IPS-20b (cell line): Measurements from ENCODE around the gene CCDC141.
"Not testable (repeated sequence)": the region's sequence is repeated elsewhere in the genome, so short reads cannot be mapped to it uniquely, and the experiment has no call there.

Experiments
- H3K27ac ChIP-seq: one replicate; pipeline ENCODE4 v1.5.1; 2013; ENCODE audit warnings: low read length
- H3K27me3 ChIP-seq: 2 replicates; pipeline ENCODE4 v1.6.1; 2013; ENCODE audit warnings: mild to moderate bottlenecking, low read length, inconsistent platforms; ENCODE audit not compliant: insufficient read depth
- H3K36me3 ChIP-seq: 2 replicates; pipeline ENCODE4 v1.6.1; 2013; ENCODE audit warnings: low read depth, mild to moderate bottlenecking, inconsistent platforms, low read length, moderate library complexity; ENCODE audit not compliant: insufficient read depth
- H3K4me1 ChIP-seq: 2 replicates; pipeline ENCODE4 v1.6.1; 2013; ENCODE audit warnings: mild to moderate bottlenecking, control low read depth, inconsistent platforms, low read length, moderate library complexity; ENCODE audit not compliant: insufficient read depth
- H3K4me3 ChIP-seq: 2 replicates; pipeline ENCODE4 v1.5.1; 2013; ENCODE audit warnings: mild to moderate bottlenecking, low read length, inconsistent platforms
- H3K9ac ChIP-seq: 2 replicates; pipeline ENCODE4 v1.6.1; 2013; ENCODE audit warnings: low read depth, mild to moderate bottlenecking, inconsistent platforms, low read length, moderate library complexity
- H3K9me3 ChIP-seq: 2 replicates; pipeline ENCODE4 v1.6.1; 2013; ENCODE audit warnings: mild to moderate bottlenecking, low read depth, low read length, inconsistent platforms; ENCODE audit not compliant: insufficient read depth

CCDC141 gene

DNA sequence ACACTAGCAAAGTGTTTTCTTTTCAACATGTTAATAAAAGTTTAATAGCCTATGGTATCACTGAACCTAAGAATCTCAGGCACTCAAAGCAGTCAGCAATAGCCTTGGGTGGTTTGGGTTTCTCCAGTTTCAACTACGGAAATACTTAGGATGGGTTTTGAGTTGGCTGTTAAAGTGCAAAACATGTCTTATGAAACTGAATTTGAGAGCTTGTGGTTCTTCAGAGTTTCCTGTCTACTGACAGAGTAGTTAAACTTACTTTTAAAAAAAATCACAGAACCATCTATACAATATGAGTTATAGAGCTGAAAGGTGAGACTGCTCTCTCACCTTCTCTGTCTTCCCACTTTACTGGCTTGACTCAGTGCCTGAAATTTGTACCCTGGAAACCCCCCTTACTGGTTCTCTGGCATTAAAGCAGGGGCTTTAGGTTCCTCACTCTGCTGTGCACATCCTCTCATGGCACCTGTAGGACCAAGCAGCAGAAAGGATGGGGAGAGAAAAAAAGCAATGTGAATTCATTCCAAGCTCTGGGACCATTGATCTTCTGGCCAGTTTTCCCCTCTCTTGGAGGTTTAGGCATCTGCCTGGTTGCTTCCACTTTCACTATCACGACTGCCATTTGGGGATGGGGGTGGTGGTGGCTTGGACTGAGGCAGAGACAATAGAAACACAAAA is 18.1 kb downstream of the CCDC141 start:
- no peak overlapping the region; the same call in 1 of the 2 replicates for H3K4me3 ChIP-seq
- H3K9me3 ChIP-seq = peaks cover 9% of the 10 kb centered on the region
- peaks cover 10% of the 10 kb centered on the region for H3K4me1 ChIP-seq
- peak overlapping the region; percentile 58; the same call in 1 of the 2 replicates for H3K9ac ChIP-seq
- no peaks in the 10 kb centered on the region for H3K36me3 ChIP-seq
- no peaks in the 10 kb centered on the region for H3K27me3 ChIP-seq
- H3K27ac ChIP-seq = peak overlapping the region; percentile 56

DNA sequence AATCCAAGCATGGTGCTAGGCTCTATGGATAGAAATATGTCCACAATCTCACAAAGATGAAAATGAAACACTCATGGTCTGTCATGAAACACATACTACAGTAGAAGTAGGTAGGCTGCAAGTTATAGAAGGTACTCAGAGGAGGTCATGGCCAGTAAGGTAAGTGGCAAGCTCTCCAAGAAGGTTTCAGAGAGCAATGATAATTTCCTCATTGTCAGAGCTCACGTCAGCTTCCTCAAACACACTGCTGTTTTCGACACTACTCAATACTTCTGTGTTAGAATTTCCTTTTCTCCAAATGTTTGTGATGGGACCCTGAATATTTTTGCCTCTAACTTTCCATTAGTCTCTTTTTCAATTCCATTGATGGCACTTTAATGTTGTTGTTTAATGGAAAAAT is 25.5 kb downstream of the CCDC141 start:
- Histone ChIP-seq H3K27ac (no peak overlapping the region), H3K4me1 (no peaks in the 10 kb centered on the region), H3K9me3 (peaks cover 9% of the 10 kb centered on the region), H3K36me3 (no peaks in the 10 kb centered on the region), H3K9ac (no peak overlapping the region), H3K4me3 (no peak overlapping the region), H3K27me3 (no peaks in the 10 kb centered on the region)

DNA sequence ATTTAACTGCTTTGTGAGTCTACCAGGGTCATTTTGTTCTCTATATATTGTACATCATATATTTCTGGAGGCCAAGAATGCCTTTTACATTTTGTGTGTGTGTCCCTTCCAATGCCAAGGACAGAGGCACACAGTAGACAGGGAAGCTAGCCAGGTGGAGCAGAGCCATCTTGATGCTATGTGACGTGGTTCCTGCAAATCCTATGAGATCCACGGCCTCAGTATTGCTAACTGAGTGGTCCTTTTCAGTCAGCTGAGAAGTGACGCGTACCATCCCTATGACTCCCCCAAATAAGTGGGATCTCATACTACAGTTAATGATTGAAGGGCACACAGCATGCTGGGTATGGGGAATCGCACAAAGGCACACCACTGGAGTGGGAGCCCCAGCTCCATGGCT is 27.3 kb downstream of the CCDC141 start:
- no peak overlapping the region for H3K27ac ChIP-seq
- no peaks in the 10 kb centered on the region for H3K36me3 ChIP-seq
- H3K4me1 ChIP-seq = no peaks in the 10 kb centered on the region
- H3K27me3 ChIP-seq = no peaks in the 10 kb centered on the region
- no peak overlapping the region for H3K4me3 ChIP-seq
- H3K9ac ChIP-seq = no peak overlapping the region
- peaks cover 2% of the 10 kb centered on the region for H3K9me3 ChIP-seq

DNA sequence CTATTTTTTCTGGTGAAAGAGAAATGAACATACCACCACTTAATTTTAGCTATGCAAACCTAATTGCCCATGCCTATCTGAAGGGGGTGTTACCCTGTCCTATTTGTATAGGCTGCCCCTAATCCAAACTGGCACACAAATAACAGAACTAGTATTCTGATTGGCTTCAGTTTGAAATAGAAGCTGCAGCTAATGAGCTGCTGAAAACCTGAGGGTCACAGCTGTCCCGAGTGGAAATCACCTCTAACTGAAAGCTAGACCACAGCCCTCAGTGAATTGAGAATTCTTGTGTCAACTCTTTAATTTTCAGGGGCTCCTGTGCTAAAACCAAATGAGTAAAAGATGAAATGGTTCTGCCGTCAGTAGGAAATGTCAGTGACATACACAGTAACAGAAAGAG is 28.7 kb downstream of the CCDC141 start:
- no peak overlapping the region for H3K27ac ChIP-seq
- H3K4me3 ChIP-seq = no peak overlapping the region

DNA sequence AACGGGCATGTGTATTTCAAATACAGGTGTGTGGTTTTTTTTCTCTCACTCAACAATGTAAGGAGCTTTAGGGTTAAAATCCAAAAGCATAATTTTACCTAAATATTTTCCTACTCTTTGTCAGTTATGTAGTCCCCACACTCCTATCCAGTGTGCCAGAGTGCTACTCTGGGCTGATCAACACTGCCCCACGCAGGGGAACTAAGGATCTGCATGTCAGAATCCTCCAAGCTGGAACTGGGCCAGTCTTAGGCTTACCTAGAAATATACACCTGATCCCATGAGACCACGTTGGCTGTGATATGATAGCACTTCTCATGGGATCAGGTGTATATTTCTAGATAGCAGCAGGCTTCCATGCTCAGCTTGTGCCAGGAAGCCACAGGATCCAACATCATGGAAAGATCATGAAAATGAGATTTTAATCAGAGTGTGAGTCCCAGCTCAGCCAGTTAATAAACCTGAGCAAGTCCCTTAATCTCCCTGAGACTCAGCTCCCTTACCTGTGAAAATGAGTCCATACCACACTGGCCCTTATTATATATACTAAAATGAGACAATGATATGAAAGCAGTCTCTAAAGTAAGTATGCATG is 29.7 kb downstream of the CCDC141 start:
- Histone ChIP-seq H3K36me3 (no peaks in the 10 kb centered on the region), H3K27me3 (no peaks in the 10 kb centered on the region), H3K9me3 (no peaks in the 10 kb centered on the region), H3K4me1 (no peaks in the 10 kb centered on the region), H3K4me3 (no peak overlapping the region), H3K9ac (no peak overlapping the region), H3K27ac (no peak overlapping the region)

More for the DNA sequence above, 28.7 kb downstream of the CCDC141 start:
- H3K9ac ChIP-seq = no peak overlapping the region
- no peaks in the 10 kb centered on the region for H3K4me1 ChIP-seq
- no peaks in the 10 kb centered on the region for H3K9me3 ChIP-seq
- H3K27me3 ChIP-seq = no peaks in the 10 kb centered on the region
- no peaks in the 10 kb centered on the region for H3K36me3 ChIP-seq

DNA sequence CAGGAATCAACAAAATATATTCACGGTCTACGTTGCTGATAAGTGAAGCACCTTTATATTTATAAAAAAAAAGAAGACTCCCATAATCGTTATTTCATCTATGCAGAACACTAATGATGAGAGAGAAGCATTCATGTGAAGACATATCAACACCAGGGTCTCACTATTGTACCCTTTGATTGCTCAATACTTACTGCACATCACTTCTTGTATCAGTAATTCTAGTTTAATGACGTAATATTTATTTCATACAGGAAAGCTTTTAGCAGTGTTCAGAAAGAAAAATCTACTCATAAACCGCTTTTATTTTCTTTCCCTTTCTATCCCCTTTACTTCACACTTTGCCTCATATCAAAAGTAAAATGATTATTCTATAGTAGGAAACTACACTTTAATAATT is 30.7 kb downstream of the CCDC141 start:
- no peaks in the 10 kb centered on the region for H3K4me1 ChIP-seq
- no peaks in the 10 kb centered on the region for H3K36me3 ChIP-seq
- H3K9me3 ChIP-seq = no peaks in the 10 kb centered on the region
- no peaks in the 10 kb centered on the region for H3K27me3 ChIP-seq
- H3K9ac ChIP-seq = no peak overlapping the region
- H3K27ac ChIP-seq = no peak overlapping the region
- no peak overlapping the region for H3K4me3 ChIP-seq

DNA sequence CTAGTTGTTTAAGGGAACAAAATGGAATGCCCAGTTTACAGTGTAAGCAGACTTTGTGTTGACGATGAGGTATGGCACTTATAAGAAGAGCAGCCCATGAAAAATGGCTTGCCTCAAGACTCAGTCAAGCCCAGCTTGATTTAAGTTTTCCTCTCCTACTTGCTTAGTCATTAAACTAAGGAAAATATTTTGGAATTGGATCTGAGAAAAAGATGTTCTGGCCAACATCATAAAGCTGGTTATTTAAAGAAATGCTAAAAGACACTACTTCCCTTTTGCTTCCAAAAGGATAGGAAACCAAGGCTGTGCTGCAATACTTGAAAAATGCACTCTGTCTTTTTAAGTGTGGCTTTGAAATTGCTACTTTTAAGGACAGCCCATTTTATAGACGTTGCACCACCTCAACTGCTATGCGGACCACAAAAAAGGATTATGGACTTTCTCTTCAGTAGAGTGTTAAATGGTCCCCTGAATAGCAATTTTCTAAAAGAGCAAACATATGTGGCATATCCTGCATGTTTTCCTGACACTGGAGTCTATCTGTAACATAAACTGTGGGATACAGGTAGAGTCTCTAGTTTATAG is 32.1 kb downstream of the CCDC141 start:
- H3K9me3 ChIP-seq = no peaks in the 10 kb centered on the region
- no peaks in the 10 kb centered on the region for H3K36me3 ChIP-seq
- H3K9ac ChIP-seq = no peak overlapping the region
- no peaks in the 10 kb centered on the region for H3K27me3 ChIP-seq
- H3K4me1 ChIP-seq = no peaks in the 10 kb centered on the region
- H3K4me3 ChIP-seq = no peak overlapping the region
- H3K27ac ChIP-seq = no peak overlapping the region

DNA sequence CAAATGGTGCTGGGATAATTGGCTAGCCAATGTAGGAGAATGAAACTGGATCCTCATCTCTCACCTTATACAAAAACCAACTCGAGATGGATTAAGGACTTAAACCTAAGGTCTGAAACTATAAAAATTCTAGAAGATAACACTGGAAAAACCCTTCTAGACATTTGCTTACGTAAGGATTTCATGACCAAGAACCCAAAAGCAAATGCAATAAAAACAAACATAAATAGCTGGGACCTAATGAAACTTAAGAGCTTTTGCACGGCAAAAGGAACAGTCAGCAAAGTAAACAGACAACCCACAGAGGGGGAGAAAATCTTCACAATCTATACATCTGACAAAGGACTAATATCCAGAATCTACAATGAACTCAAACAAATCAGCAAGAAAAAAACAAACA is 35.7 kb downstream of the CCDC141 start:
- not testable (repeated sequence) for H3K27me3 ChIP-seq, H3K4me3 ChIP-seq, H3K9ac ChIP-seq, H3K4me1 ChIP-seq, H3K9me3 ChIP-seq, H3K27ac ChIP-seq, H3K36me3 ChIP-seq

DNA sequence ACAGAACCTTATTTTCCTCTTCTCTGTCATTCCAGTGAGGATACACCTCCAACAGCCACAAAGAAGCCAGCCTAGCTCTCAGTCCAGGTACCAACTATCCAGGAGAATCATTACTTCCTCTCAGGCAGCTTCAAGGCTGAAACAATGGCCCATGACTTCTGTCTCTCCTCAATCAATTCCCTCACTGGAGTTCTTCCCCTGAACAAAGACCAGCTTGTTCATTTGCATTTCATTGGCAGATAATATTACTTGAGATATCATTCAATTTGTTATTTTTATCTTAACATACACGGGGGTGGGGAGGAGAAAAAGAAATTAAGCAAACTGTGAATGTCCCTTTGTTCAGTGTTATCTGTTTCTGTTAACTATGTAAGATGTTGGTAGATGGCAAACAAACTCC is 44.0 kb downstream of the CCDC141 start:
- Histone ChIP-seq H3K4me1 (no peaks in the 10 kb centered on the region), H3K9me3 (no peaks in the 10 kb centered on the region), H3K4me3 (no peak overlapping the region), H3K27ac (no peak overlapping the region), H3K36me3 (no peaks in the 10 kb centered on the region), H3K27me3 (no peaks in the 10 kb centered on the region), H3K9ac (no peak overlapping the region)

DNA sequence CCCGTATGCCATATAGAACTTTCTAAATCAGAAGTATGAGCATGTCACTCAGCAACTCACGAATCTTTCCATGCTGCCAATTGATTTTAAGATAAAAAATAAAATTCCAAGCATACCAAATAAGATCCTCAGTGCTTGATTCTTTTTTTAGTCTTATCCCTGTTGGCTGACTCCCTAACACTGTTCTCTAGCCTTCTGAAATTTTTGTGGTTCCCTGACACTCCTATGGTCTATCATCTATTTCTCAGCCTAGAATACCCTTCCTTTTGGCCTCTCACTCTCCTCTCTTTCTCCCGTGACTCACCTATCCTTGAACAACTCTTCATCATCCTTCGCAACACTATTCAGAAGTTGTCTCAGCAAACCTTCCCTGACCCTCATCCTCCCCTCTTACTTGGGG is 50.5 kb downstream of the CCDC141 start:
- Histone ChIP-seq H3K4me1 (no peaks in the 10 kb centered on the region), H3K36me3 (no peaks in the 10 kb centered on the region), H3K27me3 (no peaks in the 10 kb centered on the region), H3K27ac (no peak overlapping the region), H3K9ac (no peak overlapping the region), H3K9me3 (peaks cover 9% of the 10 kb centered on the region), H3K4me3 (no peak overlapping the region)

DNA sequence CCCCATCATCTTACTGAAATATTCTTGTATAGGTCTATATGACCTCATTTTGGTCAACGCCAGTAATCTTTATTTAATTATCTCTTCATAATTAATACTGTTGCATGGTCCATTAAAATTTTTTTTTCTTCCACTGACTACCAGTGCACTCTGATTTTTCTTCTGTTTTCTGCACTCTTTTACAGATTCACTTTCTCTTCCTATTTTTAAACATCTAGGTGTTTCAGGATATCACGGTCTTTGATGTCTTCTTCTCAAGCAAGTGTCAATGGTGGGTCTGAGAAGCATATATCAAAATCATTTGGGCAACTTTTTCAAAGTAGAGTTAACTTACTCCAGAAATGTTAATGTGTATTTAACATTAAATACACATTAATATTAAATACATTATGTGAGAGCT is 51.4 kb downstream of the CCDC141 start:
- Histone ChIP-seq H3K27me3 (no peaks in the 10 kb centered on the region), H3K4me1 (no peaks in the 10 kb centered on the region), H3K9me3 (peaks cover 18% of the 10 kb centered on the region), H3K9ac (no peak overlapping the region), H3K4me3 (no peak overlapping the region), H3K27ac (no peak overlapping the region), H3K36me3 (no peaks in the 10 kb centered on the region)

DNA sequence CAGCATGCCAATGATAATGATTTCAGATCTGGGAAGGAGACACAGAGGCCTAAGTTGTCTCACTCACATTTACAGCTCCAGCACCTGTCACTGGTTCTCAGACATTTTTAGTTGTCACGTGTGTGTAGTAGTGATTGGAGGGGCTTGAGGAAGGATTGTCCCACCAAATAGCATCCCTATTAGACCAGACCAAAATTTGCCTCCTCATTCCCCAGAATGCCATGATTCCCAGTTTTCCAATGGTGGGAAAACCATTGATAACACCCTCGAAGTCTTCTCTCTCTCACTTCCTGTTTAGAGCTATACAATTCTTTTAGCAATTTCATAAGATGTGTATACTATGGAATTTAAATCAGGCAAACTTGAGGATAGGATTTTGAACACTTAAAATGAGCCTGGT is 52.5 kb downstream of the CCDC141 start:
- H3K9ac ChIP-seq = no peak overlapping the region
- no peaks in the 10 kb centered on the region for H3K4me1 ChIP-seq
- no peaks in the 10 kb centered on the region for H3K36me3 ChIP-seq
- peaks cover 20% of the 10 kb centered on the region for H3K9me3 ChIP-seq
- no peak overlapping the region for H3K4me3 ChIP-seq
- H3K27ac ChIP-seq = no peak overlapping the region
- no peaks in the 10 kb centered on the region for H3K27me3 ChIP-seq
